HFF-Myc (cell line): ENCODE measurements around the gene DEK.

Source experiments
- DNase-seq: peaks from one replicate; pipeline ENCODE4 v3.0.0-alpha.2; 2011; ENCODE audit warnings: low read depth; ENCODE audit errors: extremely low read depth
- H3K4me3 ChIP-seq: replicated peaks from 2 replicates; pipeline ENCODE4 v1.5.1; 2011; ENCODE audit warnings: low read depth, mild to moderate bottlenecking, control low read depth, low read length
- TF ChIP-seq, protein P1 (sequence below): IDR thresholded peaks from 2 replicates; pipeline ENCODE4 v1.5.1; 2012; ENCODE audit warnings: mild to moderate bottlenecking, low read depth, low read length, control low read depth; ENCODE audit errors: missing control alignments

DEK gene

DNA sequence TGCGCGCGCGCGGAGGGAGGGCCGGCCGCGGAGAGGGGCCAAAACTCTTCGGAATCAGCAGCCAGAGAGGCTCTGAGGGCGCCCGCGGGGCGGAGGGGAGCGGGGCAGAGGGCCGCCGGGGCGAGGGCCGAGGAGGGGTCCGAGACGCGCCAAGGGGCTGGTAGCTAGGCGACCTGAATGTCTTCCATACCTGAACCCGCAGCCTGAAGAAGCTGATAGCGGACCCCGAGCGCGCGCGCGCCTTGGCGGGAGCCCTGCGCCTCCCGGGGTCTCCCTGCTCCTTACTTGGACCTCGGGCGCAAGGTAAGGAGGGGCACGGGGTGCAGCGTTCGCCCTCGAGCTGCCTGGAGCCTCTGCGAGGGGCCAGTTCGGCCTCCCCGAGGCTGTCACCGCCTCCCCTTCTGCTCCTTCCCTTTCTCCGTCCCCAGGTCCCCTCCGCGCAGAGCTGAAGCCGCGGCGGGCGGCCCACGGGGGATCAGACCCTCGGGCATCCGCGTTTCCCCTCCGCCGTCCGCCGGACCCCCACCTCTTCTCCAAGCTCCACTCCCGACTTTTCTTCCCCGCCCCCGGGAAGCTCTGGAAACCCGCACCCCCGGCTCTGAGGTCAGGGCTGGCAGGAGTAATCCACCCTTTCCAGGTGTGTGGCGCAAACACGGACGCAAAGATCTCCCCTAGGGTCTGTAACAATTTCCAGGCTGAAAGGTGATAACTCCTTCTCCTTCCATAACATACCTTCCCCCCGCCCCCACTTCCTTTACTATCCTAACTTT is 13.1 kb upstream of the DEK start:
- H3K4me3 ChIP-seq: peak overlapping the region; percentile 49
- no peak for DNase-seq
- TF ChIP-seq, protein P1, sequence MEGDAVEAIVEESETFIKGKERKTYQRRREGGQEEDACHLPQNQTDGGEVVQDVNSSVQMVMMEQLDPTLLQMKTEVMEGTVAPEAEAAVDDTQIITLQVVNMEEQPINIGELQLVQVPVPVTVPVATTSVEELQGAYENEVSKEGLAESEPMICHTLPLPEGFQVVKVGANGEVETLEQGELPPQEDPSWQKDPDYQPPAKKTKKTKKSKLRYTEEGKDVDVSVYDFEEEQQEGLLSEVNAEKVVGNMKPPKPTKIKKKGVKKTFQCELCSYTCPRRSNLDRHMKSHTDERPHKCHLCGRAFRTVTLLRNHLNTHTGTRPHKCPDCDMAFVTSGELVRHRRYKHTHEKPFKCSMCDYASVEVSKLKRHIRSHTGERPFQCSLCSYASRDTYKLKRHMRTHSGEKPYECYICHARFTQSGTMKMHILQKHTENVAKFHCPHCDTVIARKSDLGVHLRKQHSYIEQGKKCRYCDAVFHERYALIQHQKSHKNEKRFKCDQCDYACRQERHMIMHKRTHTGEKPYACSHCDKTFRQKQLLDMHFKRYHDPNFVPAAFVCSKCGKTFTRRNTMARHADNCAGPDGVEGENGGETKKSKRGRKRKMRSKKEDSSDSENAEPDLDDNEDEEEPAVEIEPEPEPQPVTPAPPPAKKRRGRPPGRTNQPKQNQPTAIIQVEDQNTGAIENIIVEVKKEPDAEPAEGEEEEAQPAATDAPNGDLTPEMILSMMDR: no peak

DNA sequence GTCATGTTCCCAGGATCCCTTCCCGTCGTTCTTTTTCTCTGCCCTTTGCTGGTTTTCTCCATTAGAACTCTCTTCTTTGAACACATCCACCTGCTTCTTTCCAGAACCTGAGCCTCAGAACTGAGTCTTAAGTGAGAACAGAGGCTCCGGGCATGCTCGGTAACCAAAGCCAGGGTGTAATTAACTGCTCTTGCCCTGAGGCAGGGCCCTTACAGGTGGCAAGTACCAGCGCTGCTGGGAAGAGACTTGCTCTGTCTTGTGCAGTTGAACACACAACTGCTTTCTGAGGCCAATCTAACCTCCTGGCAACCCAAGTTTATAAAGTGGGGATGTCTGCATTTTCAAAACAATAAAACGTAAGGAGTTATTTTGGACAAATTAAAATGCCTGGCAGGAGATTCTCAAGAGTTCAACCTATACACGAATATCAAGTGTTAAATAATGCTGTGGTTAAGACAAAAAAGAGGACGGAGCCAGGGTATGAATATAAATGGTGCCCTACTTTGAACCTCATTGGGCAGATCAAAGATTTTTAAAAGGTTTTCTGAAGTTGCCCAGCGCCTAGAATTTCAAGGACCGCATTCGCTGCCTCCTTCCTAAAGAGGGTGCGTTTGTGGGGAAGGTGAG is 12.4 kb upstream of the DEK start:
- no peak for DNase-seq
- peak overlapping the region; percentile 49 for H3K4me3 ChIP-seq
- TF ChIP-seq, protein P1: no peak

DNA sequence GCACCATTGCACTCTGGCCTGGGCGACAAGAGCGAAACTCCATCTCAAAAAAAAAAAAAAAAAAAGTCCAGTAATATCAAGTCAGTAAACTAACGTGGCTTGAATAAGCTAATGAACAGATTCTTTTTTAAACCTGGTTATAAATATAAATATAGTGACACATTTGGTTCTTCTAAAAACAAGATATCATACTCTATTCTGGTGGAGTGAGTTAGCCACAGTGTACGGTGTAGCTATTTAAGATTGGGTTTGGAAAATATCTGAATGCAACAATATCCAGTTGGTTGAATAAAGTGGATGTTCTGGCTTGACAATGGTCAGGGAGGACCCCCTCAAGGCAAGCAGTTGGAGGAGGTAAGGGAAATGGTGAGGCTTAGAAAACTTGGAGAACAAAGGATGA is 5.9 kb upstream of the DEK start:
- no peak for DNase-seq
- TF ChIP-seq, protein P1: no peak
- no peak overlapping the region for H3K4me3 ChIP-seq

DNA sequence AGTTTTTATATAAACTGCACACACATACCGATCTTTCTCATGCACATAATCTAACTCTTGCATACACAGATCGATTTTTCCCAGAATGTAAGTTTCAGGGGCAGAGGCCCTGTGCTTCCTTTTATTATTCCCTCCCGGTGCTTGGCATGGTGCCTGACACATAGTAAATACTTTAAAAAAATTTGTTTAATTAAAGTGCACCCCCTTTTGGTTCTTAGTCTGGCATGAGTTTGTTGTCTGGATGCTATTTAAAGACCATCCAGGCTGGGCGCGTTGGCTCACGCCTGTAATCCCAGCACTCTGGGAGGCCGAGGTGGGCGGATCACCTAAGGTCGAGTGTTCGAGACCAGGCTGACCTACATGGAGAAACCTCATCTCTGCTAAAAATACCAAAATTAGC is 5.4 kb upstream of the DEK start:
- no peak overlapping the region for H3K4me3 ChIP-seq
- no peak for DNase-seq
- TF ChIP-seq, protein P1: no peak

DNA sequence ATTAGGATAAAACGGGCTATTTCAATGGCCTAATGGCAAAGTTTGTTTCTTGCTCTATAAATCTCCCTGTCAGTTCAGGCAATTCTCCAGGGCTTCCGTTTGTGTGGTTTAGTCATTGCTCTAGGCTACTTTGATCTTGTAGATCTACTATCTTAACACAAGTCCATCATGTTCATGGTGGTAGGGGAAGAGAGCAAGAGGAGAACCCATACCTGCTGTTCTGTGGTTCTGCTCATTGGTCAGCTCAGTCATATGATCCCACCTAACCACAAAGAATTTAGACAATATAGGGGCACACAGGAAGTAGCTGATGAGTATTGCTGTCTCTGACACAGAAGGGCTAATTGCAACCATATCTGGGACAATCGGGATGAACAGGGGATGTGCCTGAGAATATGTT is 4.9 kb upstream of the DEK start:
- peak; percentile 74 for DNase-seq
- H3K4me3 ChIP-seq: no peak overlapping the region
- TF ChIP-seq, protein P1: no peak

DNA sequence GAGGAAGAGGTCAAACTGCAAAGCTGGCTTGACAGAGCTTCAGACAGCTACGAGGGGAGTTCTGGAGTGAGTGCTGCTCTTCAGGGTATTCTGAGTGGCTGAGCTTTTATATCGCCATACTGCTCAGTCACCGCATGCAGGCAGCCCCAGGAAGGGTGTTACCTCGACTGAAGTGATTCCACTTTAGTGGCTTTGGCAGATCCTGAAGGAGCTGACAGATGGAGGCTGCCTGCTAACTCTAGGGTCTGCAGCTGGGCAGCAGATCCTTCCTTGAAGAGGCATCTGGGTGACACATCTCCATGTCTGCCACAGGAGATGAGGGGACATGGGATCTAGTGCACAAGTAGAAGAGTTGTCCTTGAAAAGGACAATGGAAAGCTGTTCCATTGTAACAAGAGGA is 3.7 kb upstream of the DEK start:
- DNase-seq: no peak
- TF ChIP-seq, protein P1: no peak
- H3K4me3 ChIP-seq: no peak overlapping the region

DNA sequence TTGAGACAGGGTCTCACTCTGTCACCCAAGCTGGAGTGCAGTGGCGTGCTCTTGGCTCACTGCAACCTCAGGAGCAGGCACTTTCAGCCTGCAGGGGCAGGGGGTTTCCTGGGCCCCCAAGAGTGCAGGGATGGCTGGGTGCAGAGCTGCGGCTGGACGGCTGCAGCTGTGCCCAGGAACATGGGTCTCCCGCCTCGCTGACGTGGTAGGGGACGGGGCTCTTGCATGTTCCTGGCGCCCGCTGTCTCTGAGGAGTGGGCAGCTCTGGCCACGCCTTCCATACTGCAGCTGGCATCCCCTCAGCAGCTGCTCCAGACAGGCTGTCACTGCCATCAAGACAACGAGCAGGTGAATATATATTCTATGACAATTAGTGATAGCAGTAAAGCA is 2.2 kb upstream of the DEK start:
- TF ChIP-seq, protein P1: no peak
- no peak for DNase-seq
- no peak overlapping the region for H3K4me3 ChIP-seq
